Measurements from ENCODE around the gene WDR37. TPM values are rescaled to one million over a fixed set of nuclear protein-coding genes. Genes with fewer than 3 reads are reported as not detected.

The WDR37 gene
- polyA plus RNA-seq, 2 of the 4 experiments (the other 2 are of a cell fraction): 5.9 to 7.1 TPM

- H3K4me3 ChIP-seq: no peak overlapping the region
- ChIA-PET POLR2A (no interaction called here), CTCF (no interaction called here)
- H3K4me2 ChIP-seq: no peak overlapping the region
- no peak for FAIRE-seq
- H3K4me1 ChIP-seq: peaks cover 10% of the 10 kb centered on the region
- no peak for ATAC-seq
- WGBS (ENCODE audit: missing lambda C conversion rate): 90% methylated on average over 10 of the region's 10 CpGs
- H3K9me3 ChIP-seq: no peaks in the 10 kb centered on the region
- DNase-seq (ENCODE audit: low read depth in 1 of 2, low spot score in 1 of 2): no peak
- no peak for TF ChIP-seq HEYL (CRISPR knock-in tag; IDR thresholded peaks at IDR 0.05)
- no peak for TF ChIP-seq ESRRA (IDR thresholded peaks at IDR 0.05; ENCODE audit: borderline replicate concordance, low read length)
- TF ChIP-seq HOXA7 (CRISPR knock-in tag; IDR thresholded peaks at IDR 0.05): no peak
- TF ChIP-seq MAX (IDR thresholded peaks at IDR 0.05): no peak
- TF ChIP-seq HES2 (IDR thresholded peaks at IDR 0.05): no peak
- no peak for TF ChIP-seq JUN (IDR thresholded peaks at IDR 0.05)
- no peak for TF ChIP-seq NPAS2 (CRISPR knock-in tag; IDR thresholded peaks at IDR 0.05; ENCODE audit: borderline replicate concordance)
- TF ChIP-seq RCOR1 (IDR thresholded peaks at IDR 0.05; ENCODE audit: low read depth, low read length): no peak
- no peak for TF ChIP-seq RNF2 (IDR thresholded peaks at IDR 0.05; ENCODE audit: borderline replicate concordance, low read depth)
- TF ChIP-seq NFE2L2 (conservative IDR thresholded peaks at IDR 0.05; ENCODE audit: low read length): no peak
- TF ChIP-seq KDM1A (IDR thresholded peaks at IDR 0.05; ENCODE audit: low read depth): no peak
- TF ChIP-seq RARB (CRISPR knock-in tag; IDR thresholded peaks at IDR 0.05): no peak
- TF ChIP-seq NR3C1 (IDR thresholded peaks at IDR 0.05): no peak
- TF ChIP-seq POLR2AphosphoS2 (conservative IDR thresholded peaks at IDR 0.05; ENCODE audit: low read length): no peak
- H3K27ac ChIP-seq: no peak overlapping the region
These were observed 58.1 kb downstream of the WDR37 start for GRCh38 chr10:1114315-1114714.

GRCh38 chr10:1114719-1115606, 58.8 kb downstream of the WDR37 start:
- WGBS (ENCODE audit: missing lambda C conversion rate): 74% methylated on average over 12 of the region's 12 CpGs
- Histone ChIP-seq H3K4me2 (no peak overlapping the region), H3K4me3 (no peak overlapping the region), H3K9me3 (no peaks in the 10 kb centered on the region), H3K27ac (no peak overlapping the region), H3K4me1 (peaks cover 7% of the 10 kb centered on the region)
- no peak for FAIRE-seq
- CTCF ChIA-PET: no interaction called here
- no peak for ATAC-seq
- POLR2A ChIA-PET: no interaction called here
- no peak for DNase-seq (ENCODE audit: low read depth in 1 of 2, low spot score in 1 of 2)
- TF ChIP-seq HOXB13 (CRISPR knock-in tag; IDR thresholded peaks at IDR 0.05; ENCODE audit: low read depth) (no peak), FOSL2 (IDR thresholded peaks at IDR 0.05) (no peak), FOSL2 (CRISPR knock-in tag; IDR thresholded peaks at IDR 0.05) (no peak), POLR2AphosphoS2 (conservative IDR thresholded peaks at IDR 0.05; ENCODE audit: low read length) (no peak), FOXS1 (CRISPR knock-in tag; IDR thresholded peaks at IDR 0.05) (no peak), HEYL (CRISPR knock-in tag; IDR thresholded peaks at IDR 0.05) (no peak), PBX3 (IDR thresholded peaks at IDR 0.05) (no peak), MYC (IDR thresholded peaks at IDR 0.05; ENCODE audit: borderline replicate concordance, low read length) (no peak), HMGXB4 (CRISPR knock-in tag; IDR thresholded peaks at IDR 0.05; ENCODE audit: borderline replicate concordance) (no peak), JUNB (IDR thresholded peaks at IDR 0.05) (no peak), CHD2 (IDR thresholded peaks at IDR 0.05; ENCODE audit: low read length, partially characterized antibody) (no peak), USF2 (IDR thresholded peaks at IDR 0.05) (no peak), ZNF302 (CRISPR knock-in tag; IDR thresholded peaks at IDR 0.05) (no peak), RNF2 (IDR thresholded peaks at IDR 0.05; ENCODE audit: borderline replicate concordance, low read depth) (no peak), HDAC2 (IDR thresholded peaks at IDR 0.05) (no peak), KDM5A (IDR thresholded peaks at IDR 0.05) (no peak), ELK1 (IDR thresholded peaks at IDR 0.05; ENCODE audit: low read depth, low read length) (no peak), FOSB (CRISPR knock-in tag; IDR thresholded peaks at IDR 0.05) (no peak)
